ENCODE data around the gene STKLD1.
A peak's percentile ranks its signal among the peaks of the same experiment; 100 is the strongest.

- no peak for TF ChIP-seq EZH2 (IDR thresholded peaks at IDR 0.05; ENCODE audit: borderline replicate concordance, low read depth, low read length)
- no peak for TF ChIP-seq POLR2A (conservative IDR thresholded peaks at IDR 0.05)
- TF ChIP-seq ZNF561 (CRISPR knock-in tag; conservative IDR thresholded peaks at IDR 0.05) = no peak
- TF ChIP-seq UBTF (IDR thresholded peaks at IDR 0.05; ENCODE audit: borderline replicate concordance in 1 of 2, low read depth in 2 of 2, low read length in 2 of 2) = no peak
- TF ChIP-seq YY1 (IDR thresholded peaks at IDR 0.05; ENCODE audit: borderline replicate concordance in 1 of 3, control insufficient read depth in 1 of 3, extremely low read depth in 1 of 3, insufficient read depth in 3 of 3, insufficient read length in 1 of 3, insufficient replicate concordance in 2 of 3, low read depth in 1 of 3, low read length in 2 of 3) = no peak
- TF ChIP-seq TFAM (CRISPR knock-in tag; conservative IDR thresholded peaks at IDR 0.05) = no peak
- no peak for TF ChIP-seq SPI1 (IDR thresholded peaks at IDR 0.05; ENCODE audit: borderline replicate concordance, low read depth, low read length)
- TF ChIP-seq MAX (CRISPR knock-in tag; IDR thresholded peaks at IDR 0.05) = peak; percentile 27; the same call in 1 of the 2 replicates
Observed at GRCh38 chr9:133396952-133397351, 20.8 kb downstream of the STKLD1 start.

Data from K562 (cell line).